Gastrocnemius medialis (tissue), 4 donors: ENCODE data around the gene FIBIN.

Experiments
- CTCF ChIP-seq, 5 experiments: fragments of 450-650 bp in 3 of 5; fragments of 200-600 bp in 2 of 5; sonication (generic) in 2 of 5; IDR thresholded peaks in 4 of 5; conservative IDR thresholded peaks in 1 of 5; 1 replicate in 4 of 5; 2 replicates in 1 of 5; pipeline ENCODE4 v1.5.1; 2016 to 2019; ENCODE audit warnings: antibody characterized with exemption in 5 of 5, mild to moderate bottlenecking in 3 of 5, moderate library complexity in 3 of 5
- POLR2A ChIP-seq, 2 donors: fragments of 450-650 bp; IDR thresholded peaks; one replicate each; pipeline ENCODE4 v1.6.1; 2017; ENCODE audit warnings: antibody characterized with exemption in 2 of 2, mild to moderate bottlenecking in 2 of 2, moderate library complexity in 2 of 2

DNA sequence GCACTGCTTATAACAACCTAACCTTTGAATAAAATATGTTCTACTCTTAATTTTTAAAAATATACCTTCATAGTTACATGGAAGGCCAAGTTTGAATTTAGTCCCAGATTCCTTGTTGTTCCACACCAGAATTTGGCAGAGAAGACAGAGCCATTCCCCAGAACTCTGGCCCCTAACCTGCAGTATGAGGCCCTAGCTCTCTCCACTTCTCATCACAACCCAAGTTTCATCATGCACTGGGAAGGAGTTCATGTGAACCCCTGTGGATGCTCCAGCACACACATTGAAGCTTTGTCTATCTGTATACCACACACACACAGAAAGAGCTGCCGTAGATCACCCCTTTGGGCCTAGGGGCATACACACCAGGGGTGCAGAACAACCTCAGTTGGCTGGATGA is 36.1 kb downstream of the FIBIN start:
- TF ChIP-seq CTCF (IDR thresholded peaks at IDR 0.05 in 4 of 5, conservative IDR thresholded peaks at IDR 0.05 in 1 of 5), result no peak
- no peak for TF ChIP-seq POLR2A (IDR thresholded peaks at IDR 0.05)
